Raji (cell line): Measurements from ENCODE around the gene SLC12A2.

Experiments used
- POLR2A ChIP-seq: IDR thresholded peaks from 2 replicates; pipeline ENCODE4 v1.6.1; 2011; ENCODE audit warnings: low read depth, low read length, control low read depth; ENCODE audit not compliant: insufficient read depth

The SLC12A2 gene

DNA sequence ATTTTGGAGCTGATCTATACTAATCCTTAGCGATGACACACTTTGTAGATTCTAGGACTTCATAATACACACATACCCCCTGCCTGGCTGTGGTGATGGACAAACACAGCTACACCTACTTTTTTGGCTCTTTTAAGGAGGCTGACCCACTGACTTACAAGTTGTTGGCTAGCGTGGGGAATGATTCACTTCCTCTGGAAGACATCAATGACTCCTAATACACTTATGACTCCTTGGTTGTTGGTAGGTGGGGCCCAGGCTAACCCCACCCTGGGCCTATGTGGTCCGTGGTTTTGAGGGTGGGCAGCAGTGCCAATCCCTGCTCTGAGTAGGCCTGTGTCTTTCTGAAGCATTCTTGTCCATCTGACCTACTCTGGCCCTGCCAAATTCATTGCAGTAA lies 144.4 kb downstream of the SLC12A2 start:
- TF ChIP-seq POLR2A = no peak

DNA sequence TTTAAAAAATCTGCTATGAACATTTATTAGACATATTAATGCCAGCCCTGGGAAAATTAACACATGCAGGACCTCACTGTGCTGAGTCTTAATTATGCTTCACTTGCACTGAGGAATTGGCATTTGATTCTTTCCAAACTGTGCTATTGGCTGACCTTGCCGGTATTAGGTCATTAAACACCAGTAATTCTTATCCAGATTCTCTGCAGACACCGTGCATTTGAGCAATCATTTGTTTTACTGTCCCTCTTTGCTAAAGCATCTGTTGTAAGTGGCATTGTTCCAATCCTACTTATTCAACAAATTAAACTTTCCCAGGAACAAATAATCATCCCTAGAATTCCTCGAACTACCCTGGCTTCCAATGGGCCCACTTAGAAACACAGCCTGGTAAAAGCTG lies 145.0 kb downstream of the SLC12A2 start:
- TF ChIP-seq POLR2A = no peak

DNA sequence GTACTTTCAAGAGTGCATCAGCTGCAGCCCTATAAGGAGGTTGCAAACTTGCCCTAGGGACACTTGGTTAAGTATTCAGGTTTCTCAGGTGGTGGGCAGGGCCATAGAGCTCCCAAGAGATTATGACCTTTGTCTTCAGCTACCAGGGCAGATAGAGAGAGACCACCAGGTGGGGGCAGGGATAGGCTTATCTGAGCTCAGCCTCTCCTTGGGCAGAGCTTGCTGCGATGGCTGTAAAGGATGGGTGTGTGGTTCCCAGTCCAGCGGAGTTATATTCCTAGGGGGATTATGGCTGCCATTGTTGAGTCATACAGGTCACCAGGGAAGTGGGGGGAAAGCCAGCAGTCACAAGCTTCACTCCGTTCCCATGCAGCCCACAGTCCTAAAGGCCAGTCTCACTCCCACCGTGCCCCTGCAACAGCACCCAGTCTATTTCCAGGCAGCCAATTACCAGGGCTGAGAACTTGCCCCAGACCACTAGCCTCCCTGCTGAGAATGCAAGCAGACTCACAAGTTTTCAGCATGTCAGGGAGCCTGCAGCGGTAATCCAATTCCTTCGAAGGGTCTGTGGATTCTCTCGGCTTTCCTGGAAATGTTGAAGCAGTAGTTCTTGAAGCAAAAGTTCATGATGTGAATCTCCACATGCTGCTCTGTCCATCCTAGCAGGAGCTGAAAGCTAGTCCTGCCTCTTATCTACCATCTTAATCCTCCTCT lies 151.5 kb downstream of the SLC12A2 start:
- TF ChIP-seq POLR2A = no peak

DNA sequence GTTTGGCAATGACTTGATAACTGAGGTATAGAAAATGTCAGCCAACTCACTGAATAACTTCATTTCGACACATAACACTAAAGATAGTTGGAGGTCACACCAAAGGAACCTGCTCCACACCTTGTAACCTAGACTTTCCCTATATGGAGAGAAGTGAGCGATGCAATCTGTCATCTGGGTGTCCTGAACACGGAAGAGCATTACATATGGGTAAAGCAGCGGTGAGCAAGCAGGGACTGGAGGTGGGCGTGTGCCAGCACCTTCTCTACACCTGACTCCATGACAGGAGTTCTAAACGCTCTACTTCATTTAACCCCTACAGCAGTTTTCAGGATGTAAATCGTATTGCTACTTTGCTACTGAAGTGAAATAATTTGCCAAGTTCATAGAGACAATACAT lies 152.8 kb downstream of the SLC12A2 start:
- no peak for TF ChIP-seq POLR2A

DNA sequence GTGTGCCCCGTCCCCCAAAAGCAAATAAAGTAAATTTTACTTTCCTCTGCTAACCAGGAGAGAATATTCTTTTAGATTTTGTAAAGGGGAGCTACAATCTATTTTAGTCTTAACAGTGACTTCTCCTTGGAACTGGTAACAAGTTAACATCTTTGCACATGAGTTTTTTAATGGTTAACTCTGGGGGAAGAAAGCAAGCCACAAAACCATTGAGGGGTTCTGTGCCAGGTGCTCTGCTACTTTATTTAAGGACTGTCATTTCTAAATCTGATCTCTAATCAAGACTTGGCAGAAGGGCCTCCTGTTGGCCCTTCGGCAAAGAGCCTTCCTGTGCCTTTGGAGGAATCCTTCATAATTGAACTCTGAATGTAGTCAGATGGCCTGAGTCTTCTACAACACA lies 153.4 kb downstream of the SLC12A2 start:
- TF ChIP-seq POLR2A = no peak

DNA sequence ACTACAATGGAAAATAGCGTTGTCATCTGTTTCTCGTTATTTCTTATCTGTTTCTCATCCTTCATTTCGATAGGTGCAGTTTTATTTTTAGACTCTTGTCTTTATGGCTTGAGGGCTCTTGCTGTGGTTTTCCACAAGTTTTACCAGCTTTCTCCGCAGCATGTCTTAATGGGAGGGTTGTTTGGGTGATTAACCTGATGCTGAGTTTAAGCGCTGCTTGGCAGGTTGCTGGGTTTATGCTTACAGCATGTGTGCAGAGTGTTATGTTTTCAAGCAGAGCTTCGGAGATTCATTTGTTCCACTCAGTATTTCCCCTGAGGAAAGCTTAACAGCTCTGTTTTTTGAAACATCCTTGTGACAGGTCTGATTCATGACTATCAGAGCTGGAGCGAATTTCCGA lies 154.0 kb downstream of the SLC12A2 start:
- no peak for TF ChIP-seq POLR2A
